HG03575 (cell line): Measurements from ENCODE around the gene NEK10.
"Not testable (repeated sequence)": the region's sequence is repeated elsewhere in the genome, so short reads cannot be mapped to it uniquely, and the experiment has no call there.

ENCODE experiments used
- ATAC-seq: cut with Tn5 transposase; IDR thresholded peaks from one replicate; pipeline ENCODE4 v1.9.1; 2021; ENCODE audit not compliant: unreplicated experiment, insufficient number of reproducible peaks, low FRiP score; ENCODE audit errors: extremely low read depth

Gene NEK10

GRCh38 chr3:27323087-27323570 is 46.1 kb downstream of the NEK10 start:
- ATAC-seq, result no peak

- no peak for ATAC-seq
These were observed 46.5 kb downstream of the NEK10 start for GRCh38 chr3:27322634-27323033.

GRCh38 chr3:27319847-27320526 is 49.2 kb downstream of the NEK10 start:
- ATAC-seq, result no peak

- ATAC-seq, result no peak
These were observed 49.9 kb downstream of the NEK10 start for GRCh38 chr3:27319304-27319703.

GRCh38 chr3:27317096-27317495 is 52.1 kb downstream of the NEK10 start:
- no peak for ATAC-seq

- ATAC-seq, result no peak
These were observed 54.2 kb downstream of the NEK10 start for GRCh38 chr3:27315003-27315402.

- ATAC-seq, result peak; percentile 92
These were observed 57.0 kb downstream of the NEK10 start for GRCh38 chr3:27312044-27312668.

- no peak for ATAC-seq
These were observed 57.8 kb downstream of the NEK10 start for GRCh38 chr3:27311400-27311799.

GRCh38 chr3:27310688-27311087 is 58.5 kb downstream of the NEK10 start:
- no peak for ATAC-seq

GRCh38 chr3:27307566-27307965 is 61.6 kb downstream of the NEK10 start:
- ATAC-seq, result no peak

- no peak for ATAC-seq
These were observed 66.3 kb downstream of the NEK10 start for GRCh38 chr3:27302891-27303290.

- not testable (repeated sequence) for ATAC-seq
These were observed 70.2 kb downstream of the NEK10 start for GRCh38 chr3:27298981-27299380.

GRCh38 chr3:27293939-27294338 is 75.2 kb downstream of the NEK10 start:
- no peak for ATAC-seq

- ATAC-seq, result no peak
These were observed 78.4 kb downstream of the NEK10 start for GRCh38 chr3:27290760-27291159.

GRCh38 chr3:27289769-27290413 is 79.3 kb downstream of the NEK10 start:
- ATAC-seq, result no peak

- no peak for ATAC-seq
These were observed 82.1 kb downstream of the NEK10 start for GRCh38 chr3:27287052-27287451.

GRCh38 chr3:27286467-27286866 is 82.7 kb downstream of the NEK10 start:
- ATAC-seq, result not testable (repeated sequence)

- no peak for ATAC-seq
These were observed 83.5 kb downstream of the NEK10 start for GRCh38 chr3:27285668-27286067.

- ATAC-seq, result no peak
These were observed 87.5 kb downstream of the NEK10 start for GRCh38 chr3:27281671-27282150.

- no peak for ATAC-seq
These were observed 90.1 kb downstream of the NEK10 start for GRCh38 chr3:27279123-27279522.
